ENCODE measurements around the gene PLEKHG5. TPM values are rescaled to one million over a fixed set of nuclear protein-coding genes. Genes with fewer than 3 reads are reported as not detected.

PLEKHG5 gene
- total RNA-seq, 1 donor from 2014 or later, result 0.22 TPM

- TF ChIP-seq, protein P1, sequence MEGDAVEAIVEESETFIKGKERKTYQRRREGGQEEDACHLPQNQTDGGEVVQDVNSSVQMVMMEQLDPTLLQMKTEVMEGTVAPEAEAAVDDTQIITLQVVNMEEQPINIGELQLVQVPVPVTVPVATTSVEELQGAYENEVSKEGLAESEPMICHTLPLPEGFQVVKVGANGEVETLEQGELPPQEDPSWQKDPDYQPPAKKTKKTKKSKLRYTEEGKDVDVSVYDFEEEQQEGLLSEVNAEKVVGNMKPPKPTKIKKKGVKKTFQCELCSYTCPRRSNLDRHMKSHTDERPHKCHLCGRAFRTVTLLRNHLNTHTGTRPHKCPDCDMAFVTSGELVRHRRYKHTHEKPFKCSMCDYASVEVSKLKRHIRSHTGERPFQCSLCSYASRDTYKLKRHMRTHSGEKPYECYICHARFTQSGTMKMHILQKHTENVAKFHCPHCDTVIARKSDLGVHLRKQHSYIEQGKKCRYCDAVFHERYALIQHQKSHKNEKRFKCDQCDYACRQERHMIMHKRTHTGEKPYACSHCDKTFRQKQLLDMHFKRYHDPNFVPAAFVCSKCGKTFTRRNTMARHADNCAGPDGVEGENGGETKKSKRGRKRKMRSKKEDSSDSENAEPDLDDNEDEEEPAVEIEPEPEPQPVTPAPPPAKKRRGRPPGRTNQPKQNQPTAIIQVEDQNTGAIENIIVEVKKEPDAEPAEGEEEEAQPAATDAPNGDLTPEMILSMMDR (IDR thresholded peaks at IDR 0.05), result no peak
- POLR2A ChIA-PET, result no interaction called here
- H3K4me3 Mint-ChIP-seq, result no peak overlapping the region
- CTCF ChIA-PET, result interaction anchor here (0.9 to 3.2 kb wide), 4 partner anchors 35 to 160 kb away, joined by 3 to 16 read pairs (median 4); no protein-coding TSS in a partner anchor
- no peak overlapping the region for H3K27ac Mint-ChIP-seq
- H3K27me3 Mint-ChIP-seq, result peaks cover 31% of the 10 kb centered on the region
- ATAC-seq (ENCODE audit: low read depth) (no peak), DNase-seq (no peak)
- H3K4me1 Mint-ChIP-seq, result peaks cover 6% of the 10 kb centered on the region
- no peaks in the 10 kb centered on the region for H3K36me3 Mint-ChIP-seq (ENCODE audit: low read depth)
- no peaks in the 10 kb centered on the region for H3K9me3 Mint-ChIP-seq
- intact Hi-C loops (cut with micrococcal nuclease), result loop anchor here (1.0 to 5.0 kb wide), 4 partner anchors 69 to 732 kb away; partner anchors contain the start of genes DNAJC11 and NOL9
Observed at GRCh38 chr1:6485168-6486101, 6.0 kb downstream of the PLEKHG5 start.

DNA sequence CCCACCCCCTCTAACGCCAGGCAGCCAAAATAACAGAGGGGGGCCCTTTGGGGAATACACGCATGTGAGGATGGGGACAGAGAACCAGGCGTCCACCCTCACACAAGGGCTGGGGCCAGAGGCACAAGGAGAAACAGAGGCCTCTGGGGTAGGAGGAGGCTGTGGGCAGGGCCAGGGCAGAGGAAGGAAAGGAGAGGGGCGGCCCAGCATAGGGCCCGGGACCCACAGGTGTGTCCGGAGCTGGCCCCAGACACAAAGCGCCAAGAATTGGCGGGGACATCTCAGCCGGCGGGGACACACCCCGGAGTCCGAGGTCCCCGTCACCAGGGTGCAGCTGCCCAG lies 6.7 kb downstream of the PLEKHG5 start:
- H3K36me3 Mint-ChIP-seq (ENCODE audit: low read depth), result no peaks in the 10 kb centered on the region
- CTCF ChIA-PET, result interaction anchor here (3.2 kb wide), 1 partner anchor 161 kb away, joined by 16 read pairs; no protein-coding TSS in a partner anchor
- POLR2A ChIA-PET, result no interaction called here
- peaks cover 31% of the 10 kb centered on the region for H3K27me3 Mint-ChIP-seq
- H3K27ac Mint-ChIP-seq, result no peak overlapping the region
- ATAC-seq (ENCODE audit: low read depth) (no peak), DNase-seq (no peak)
- H3K4me1 Mint-ChIP-seq, result peaks cover 6% of the 10 kb centered on the region
- TF ChIP-seq, protein P1 (IDR thresholded peaks at IDR 0.05), result no peak
- no peak overlapping the region for H3K4me3 Mint-ChIP-seq
- no peaks in the 10 kb centered on the region for H3K9me3 Mint-ChIP-seq
- intact Hi-C loops (cut with micrococcal nuclease), result loop anchor here (5.0 kb wide), 1 partner anchor 733 kb away; no protein-coding TSS in a partner anchor

- no peak for ATAC-seq (ENCODE audit: low read depth)
- no peaks in the 10 kb centered on the region for H3K9me3 Mint-ChIP-seq
- intact Hi-C loops (cut with micrococcal nuclease), result no loop called here
- TF ChIP-seq, protein P1 (IDR thresholded peaks at IDR 0.05), result no peak
- DNase-seq, result no peak
- H3K36me3 Mint-ChIP-seq (ENCODE audit: low read depth), result no peaks in the 10 kb centered on the region
- peaks cover 32% of the 10 kb centered on the region for H3K27me3 Mint-ChIP-seq
- no peak overlapping the region for H3K27ac Mint-ChIP-seq
- POLR2A ChIA-PET, result no interaction called here
- CTCF ChIA-PET, result interaction anchor here (3.2 kb wide), 1 partner anchor 162 kb away, joined by 16 read pairs; no protein-coding TSS in a partner anchor
- H3K4me1 Mint-ChIP-seq, result peaks cover 6% of the 10 kb centered on the region
- H3K4me3 Mint-ChIP-seq, result no peak overlapping the region
Observed at GRCh38 chr1:6483761-6484117, 7.7 kb downstream of the PLEKHG5 start.

DNA sequence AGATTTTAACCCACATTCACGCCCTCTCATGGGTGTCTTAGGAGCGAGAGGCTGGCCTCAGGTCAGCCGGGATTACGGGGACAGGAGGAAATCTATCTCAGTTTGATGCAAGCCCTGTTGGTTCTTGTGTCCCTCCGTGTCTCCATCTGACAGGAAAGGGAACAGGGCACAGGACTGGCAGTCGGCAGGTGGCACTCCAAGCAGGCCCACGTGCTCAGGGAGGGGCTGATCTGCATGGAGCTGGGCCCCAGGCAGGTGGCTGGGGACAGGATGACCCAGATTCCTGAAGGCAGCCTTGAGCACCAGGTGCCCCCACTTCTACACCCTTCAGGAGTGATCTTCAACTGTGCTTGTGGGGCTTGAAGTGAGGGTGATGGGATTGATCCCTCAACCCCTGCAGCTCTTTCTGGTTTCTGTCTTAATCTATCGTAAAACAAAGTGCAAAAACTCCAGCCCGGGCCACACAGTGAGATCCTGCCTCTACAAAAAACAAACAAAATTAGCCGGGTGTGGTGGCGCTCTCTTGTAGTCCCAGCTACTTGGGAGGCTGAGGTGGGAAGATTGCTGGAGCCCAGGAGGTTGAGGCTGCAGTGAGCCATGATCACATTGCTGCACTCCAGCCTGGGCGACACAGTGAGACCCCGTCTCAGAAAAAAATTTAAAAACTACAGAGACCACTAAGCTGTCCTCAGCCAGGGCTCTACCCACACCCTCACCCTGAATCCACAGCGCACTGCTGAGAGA lies 8.3 kb downstream of the PLEKHG5 start:
- Mint-ChIP-seq H3K27ac (no peak overlapping the region), H3K9me3 (no peaks in the 10 kb centered on the region), H3K27me3 (peaks cover 32% of the 10 kb centered on the region), H3K36me3 (ENCODE audit: low read depth) (no peaks in the 10 kb centered on the region), H3K4me3 (no peak overlapping the region), H3K4me1 (peaks cover 6% of the 10 kb centered on the region)
- intact Hi-C loops (cut with micrococcal nuclease), result no loop called here
- TF ChIP-seq, protein P1 (IDR thresholded peaks at IDR 0.05), result no peak
- DNase-seq (no peak), ATAC-seq (ENCODE audit: low read depth) (no peak)
- ChIA-PET POLR2A (no interaction called here), CTCF (interaction anchor here (3.2 kb wide), 1 partner anchor 162 kb away, joined by 16 read pairs; no protein-coding TSS in a partner anchor)

DNA sequence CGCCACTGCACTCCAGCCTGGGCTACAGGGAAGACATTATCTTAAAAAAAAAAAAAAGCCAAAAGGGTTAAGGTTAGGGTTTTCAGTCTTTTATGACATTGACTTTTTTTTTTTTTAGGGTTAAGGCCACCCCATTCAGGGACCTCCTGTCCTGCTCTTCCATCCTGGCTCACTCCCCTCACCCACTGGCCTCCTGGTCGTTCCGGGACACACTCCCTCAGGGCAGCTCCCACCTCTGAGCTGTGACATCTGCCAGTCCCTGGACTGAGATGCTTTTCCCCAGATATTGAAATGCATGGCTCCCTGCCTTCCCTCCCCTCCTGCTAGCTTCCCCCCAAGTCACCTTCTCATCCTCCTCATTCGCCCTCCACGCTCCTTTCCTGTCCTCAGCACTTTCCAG lies 9.6 kb downstream of the PLEKHG5 start:
- ATAC-seq (ENCODE audit: low read depth), result no peak
- TF ChIP-seq, protein P1 (IDR thresholded peaks at IDR 0.05), result no peak
- ChIA-PET POLR2A (no interaction called here), CTCF (interaction anchor here (1.6 kb wide), 1 partner anchor 8 kb away, joined by 4 read pairs; no protein-coding TSS in a partner anchor)
- no peak for DNase-seq
- intact Hi-C loops (cut with micrococcal nuclease), result no loop called here
- Mint-ChIP-seq H3K4me1 (peaks cover 6% of the 10 kb centered on the region), H3K27me3 (peaks cover 30% of the 10 kb centered on the region), H3K4me3 (no peak overlapping the region), H3K9me3 (no peaks in the 10 kb centered on the region), H3K36me3 (ENCODE audit: low read depth) (no peaks in the 10 kb centered on the region), H3K27ac (no peak overlapping the region)
